CD4-positive, alpha-beta T cell treated with Interleukin-10 for 1 hour (primary cell): ENCODE results near the gene IKZF3.
A peak's percentile ranks its signal among the peaks of the same experiment; 100 is the strongest.
"Not testable (repeated sequence)": the region's sequence is repeated elsewhere in the genome, so short reads cannot be mapped to it uniquely, and the experiment has no call there.

Experiments used
- DNase-seq: peaks from one replicate; pipeline ENCODE4 v3.0.0-alpha.2; 2020

IKZF3 gene

DNA sequence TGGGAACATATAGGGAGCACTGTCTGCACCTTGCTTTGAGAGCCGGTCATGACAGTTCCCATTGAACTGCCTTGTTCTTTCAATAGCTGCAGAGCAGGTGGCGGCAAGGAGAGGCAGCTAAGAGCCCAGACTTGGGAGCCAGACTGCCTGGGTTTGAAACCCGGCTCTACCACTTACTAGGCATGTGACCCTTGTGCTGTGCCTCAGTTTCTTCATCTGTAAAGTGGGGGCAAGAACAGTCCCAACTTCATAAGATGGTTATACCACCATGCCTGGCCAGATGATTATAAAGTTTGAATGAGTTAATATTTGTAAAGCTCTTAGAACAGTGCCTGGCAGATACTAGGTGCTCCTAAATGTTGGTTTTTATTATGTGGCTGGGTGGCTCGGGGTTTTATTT, 149.9 kb downstream of the IKZF3 start:
- no peak for DNase-seq

GRCh38 chr17:39711851-39712250, 152.3 kb downstream of the IKZF3 start:
- no peak for DNase-seq

- not testable (repeated sequence) for DNase-seq
Observed at GRCh38 chr17:39711071-39711470, 153.0 kb downstream of the IKZF3 start.

DNA sequence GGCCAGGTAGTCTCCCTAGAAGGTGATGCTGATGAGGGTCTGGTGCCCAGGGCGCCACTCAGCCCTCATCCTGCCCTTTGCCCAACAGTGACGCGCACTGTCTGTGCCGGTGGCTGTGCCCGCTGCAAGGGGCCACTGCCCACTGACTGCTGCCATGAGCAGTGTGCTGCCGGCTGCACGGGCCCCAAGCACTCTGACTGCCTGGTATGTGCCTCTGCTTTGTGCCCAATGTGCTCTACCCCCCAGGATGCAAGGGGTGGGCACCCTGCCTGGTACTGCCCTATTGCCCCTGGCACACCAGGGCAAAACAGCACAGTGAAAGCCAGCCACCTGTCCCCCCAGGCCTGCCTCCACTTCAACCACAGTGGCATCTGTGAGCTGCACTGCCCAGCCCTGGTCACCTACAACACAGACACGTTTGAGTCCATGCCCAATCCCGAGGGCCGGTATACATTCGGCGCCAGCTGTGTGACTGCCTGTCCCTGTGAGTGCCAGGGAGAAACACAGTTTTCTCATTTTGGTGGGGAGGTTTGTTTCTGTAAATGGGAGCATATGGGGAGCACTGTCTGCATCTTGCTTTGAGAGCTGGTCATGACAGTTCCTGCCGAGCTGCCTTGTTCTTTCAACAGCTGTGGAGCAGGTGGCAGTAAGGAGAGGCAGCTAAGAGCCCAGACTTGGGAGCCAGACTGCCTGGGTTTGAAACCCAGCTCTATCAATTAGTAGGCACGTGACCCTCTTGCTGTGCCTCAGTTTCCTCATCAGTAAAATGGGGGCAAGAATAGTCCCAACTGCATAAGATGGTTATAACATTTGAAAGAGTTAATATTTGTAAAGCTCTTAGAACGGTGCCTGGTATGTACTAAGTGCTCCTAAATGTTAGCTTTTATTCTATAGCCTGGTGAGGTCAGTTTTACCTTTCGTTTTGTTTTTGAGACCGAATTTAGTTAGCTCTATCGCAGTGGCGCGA, 153.8 kb downstream of the IKZF3 start:
- no peak for DNase-seq

DNA sequence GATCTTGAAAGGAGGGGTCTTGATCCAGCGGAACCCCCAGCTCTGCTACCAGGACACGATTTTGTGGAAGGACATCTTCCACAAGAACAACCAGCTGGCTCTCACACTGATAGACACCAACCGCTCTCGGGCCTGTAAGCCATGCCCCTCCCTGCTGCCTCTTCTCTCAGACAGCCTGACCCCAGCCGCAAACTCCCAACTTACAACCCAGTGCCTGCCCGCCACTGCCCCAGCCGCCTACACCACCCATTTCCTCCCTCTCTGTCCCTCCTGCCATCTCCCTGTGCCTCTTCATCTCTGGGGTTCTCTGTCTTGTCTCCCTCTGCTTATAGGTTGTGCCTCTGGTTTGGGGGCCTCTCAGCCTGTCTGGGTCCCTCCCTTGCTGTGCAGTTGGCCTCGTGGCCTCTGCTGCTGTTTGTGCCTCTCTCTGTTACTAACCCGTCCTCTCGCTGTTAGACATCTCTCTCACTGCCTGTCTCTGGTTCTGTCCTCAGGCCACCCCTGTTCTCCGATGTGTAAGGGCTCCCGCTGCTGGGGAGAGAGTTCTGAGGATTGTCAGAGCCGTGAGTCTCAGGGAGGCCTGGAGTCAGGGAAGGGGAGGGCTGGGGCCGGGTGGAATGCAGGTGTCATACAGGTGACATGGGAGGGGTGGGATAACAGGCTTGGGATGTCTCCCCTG, 154.7 kb downstream of the IKZF3 start:
- DNase-seq, result peak; percentile 27
